ENCODE measurements around the gene FGGY.
"Not testable (repeated sequence)": the region's sequence is repeated elsewhere in the genome, so short reads cannot be mapped to it uniquely, and the experiment has no call there.

FGGY gene

DNA sequence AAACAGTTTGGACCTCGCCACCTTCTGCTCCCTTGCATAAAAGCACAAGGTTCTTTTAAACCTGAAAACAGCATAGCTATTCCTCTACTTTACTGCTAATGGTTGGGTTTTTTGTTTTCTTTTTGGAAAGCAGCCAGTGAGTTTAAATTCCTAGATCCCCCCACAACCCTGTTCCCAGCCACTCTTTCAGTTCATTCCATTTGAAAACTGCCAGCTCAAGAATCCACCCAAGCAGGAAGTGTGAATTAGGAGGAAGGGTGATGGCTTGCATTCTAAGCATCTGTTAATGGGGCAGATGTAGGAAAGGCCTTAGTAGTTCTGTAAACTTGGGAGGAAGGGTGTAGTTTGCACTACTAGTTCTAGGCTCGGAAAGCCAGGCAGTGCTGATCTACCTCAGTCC, 344.9 kb downstream of the FGGY start:
- ChIA-PET POLR2A (no interaction called here), CTCF (no interaction called here)
- no peak for DNase-seq (ENCODE audit: extremely low spot score)
- TF ChIP-seq CTCF (IDR thresholded peaks at IDR 0.05; ENCODE audit: control extremely low read depth, extremely low read depth, low read depth, missing control alignments) = no peak

DNA sequence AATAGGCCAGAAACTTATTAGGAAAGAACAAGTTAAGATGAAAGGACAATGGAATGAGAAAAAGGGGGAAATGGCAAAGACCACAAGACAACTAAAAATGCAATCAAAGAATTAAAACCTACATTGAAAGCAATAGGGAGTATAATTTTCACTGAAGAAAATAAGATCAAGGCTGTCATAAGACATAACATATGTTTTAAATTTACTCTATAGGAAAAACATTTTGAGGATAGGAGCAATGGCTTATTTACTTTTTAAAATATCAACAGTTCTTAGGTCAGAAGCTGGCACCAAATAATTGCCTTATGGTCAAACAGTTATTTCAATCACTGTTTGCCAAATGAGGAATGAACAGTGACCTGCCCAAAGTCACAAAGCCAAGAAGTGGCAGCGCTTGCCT, 346.6 kb downstream of the FGGY start:
- CTCF ChIA-PET = no interaction called here
- DNase-seq (ENCODE audit: extremely low spot score) = no peak
- POLR2A ChIA-PET = no interaction called here
- TF ChIP-seq CTCF (IDR thresholded peaks at IDR 0.05; ENCODE audit: control extremely low read depth, extremely low read depth, low read depth, missing control alignments) = no peak

DNA sequence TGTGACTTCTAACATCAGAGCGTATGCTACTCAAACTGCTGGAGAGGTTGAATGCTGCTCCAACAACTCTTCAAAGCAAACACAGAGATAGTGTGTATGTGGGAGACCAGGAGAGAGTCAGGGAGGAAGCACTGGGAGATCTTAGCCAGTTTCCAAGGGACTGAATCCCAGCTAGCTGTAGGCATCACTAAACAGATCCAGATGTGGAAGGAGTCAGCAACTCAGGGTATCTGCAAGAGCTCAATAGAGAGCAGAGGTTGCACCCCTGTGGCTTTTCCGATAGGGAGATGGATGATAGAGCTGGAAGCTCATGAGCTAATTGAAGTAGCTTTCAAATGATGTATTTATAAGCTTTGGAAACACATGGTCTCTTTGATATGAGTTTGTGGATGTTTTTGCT, 349.0 kb downstream of the FGGY start:
- ChIA-PET POLR2A (no interaction called here), CTCF (interaction anchor here (0.8 to 1.8 kb wide), 3 partner anchors 10 to 13 kb away, joined by 3 to 5 read pairs (median 4); no protein-coding TSS in a partner anchor)
- DNase-seq (ENCODE audit: extremely low spot score) = no peak
- no peak for TF ChIP-seq CTCF (IDR thresholded peaks at IDR 0.05; ENCODE audit: control extremely low read depth, extremely low read depth, low read depth, missing control alignments)

- DNase-seq (ENCODE audit: extremely low spot score); CTCF ChIA-PET; POLR2A ChIA-PET: not testable (repeated sequence)
Observed at GRCh38 chr1:59653142-59653958, 356.5 kb downstream of the FGGY start.

GRCh38 chr1:59653968-59654367, 357.1 kb downstream of the FGGY start:
- no peak for TF ChIP-seq CTCF (IDR thresholded peaks at IDR 0.05; ENCODE audit: control extremely low read depth, extremely low read depth, low read depth, missing control alignments)
- ChIA-PET CTCF (no interaction called here), POLR2A (no interaction called here)
- DNase-seq (ENCODE audit: extremely low spot score) = no peak

DNA sequence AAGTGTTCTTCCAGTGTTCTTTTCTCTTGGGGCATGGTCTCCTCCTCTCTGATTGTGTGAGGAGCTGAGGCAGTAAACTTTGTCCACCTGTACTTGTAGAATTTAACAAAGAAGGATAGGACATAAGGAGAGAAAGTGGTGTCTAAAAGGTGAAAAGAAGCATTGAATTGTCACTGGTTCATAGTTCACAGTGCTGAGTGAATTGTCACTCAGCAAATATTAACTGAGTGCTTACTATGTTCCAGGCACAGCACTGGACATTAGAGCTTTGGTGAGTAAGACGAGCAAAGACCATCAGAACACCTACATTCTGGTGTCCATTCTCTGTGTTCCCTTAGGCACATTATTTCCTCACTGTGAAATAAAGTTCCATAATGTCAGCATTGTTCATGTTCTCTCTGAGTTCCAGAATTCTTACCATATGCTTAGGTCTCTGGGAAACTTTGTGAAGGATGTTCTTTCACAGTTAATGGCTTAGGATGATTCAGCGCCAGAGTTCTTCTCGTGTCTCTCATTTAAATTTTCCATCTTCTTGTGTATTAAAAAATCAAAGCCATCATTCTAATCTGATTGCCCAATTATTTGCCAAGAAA, 361.1 kb downstream of the FGGY start:
- ChIA-PET POLR2A (no interaction called here), CTCF (interaction anchor here (0.9 kb wide), 1 partner anchor 12 kb away, joined by 3 read pairs; no protein-coding TSS in a partner anchor)
- DNase-seq (ENCODE audit: extremely low spot score) = no peak
- no peak for TF ChIP-seq CTCF (IDR thresholded peaks at IDR 0.05; ENCODE audit: control extremely low read depth, extremely low read depth, low read depth, missing control alignments)

DNA sequence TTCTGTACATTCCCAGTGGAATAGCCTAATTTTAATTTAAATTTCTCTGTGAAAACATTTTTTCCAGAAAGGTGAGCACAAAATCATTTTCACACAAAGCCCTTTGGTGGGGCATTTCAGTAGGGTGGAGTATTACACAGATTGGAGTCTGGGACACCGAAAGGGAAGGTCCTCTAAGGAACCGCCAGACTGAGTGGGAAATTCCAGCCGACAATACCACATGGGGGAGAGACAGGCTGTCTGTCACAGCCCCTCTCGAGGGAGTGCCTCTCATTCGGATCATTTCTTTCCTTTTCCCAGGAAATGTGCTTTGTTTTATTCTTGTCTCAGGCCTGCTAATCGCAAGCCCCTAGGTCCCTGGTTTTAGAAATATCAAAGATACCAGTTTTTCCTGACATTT, 367.3 kb downstream of the FGGY start:
- CTCF ChIA-PET = no interaction called here
- no peak for DNase-seq (ENCODE audit: extremely low spot score)
- TF ChIP-seq CTCF (IDR thresholded peaks at IDR 0.05; ENCODE audit: control extremely low read depth, extremely low read depth, low read depth, missing control alignments) = no peak
- POLR2A ChIA-PET = no interaction called here
